Gastrocnemius medialis (tissue), 4 donors: ENCODE measurements around the gene TMPRSS9. TPM values are rescaled to one million over a fixed set of nuclear protein-coding genes. Genes with fewer than 3 reads are reported as not detected.
"Not testable (repeated sequence)": the region's sequence is repeated elsewhere in the genome, so short reads cannot be mapped to it uniquely, and the experiment has no call there.

Experiments
- ATAC-seq, 2 donors: fragments of 150-250 bp; one replicate each; pipeline ENCODE4 v1.9.1; 2016
- DNase-seq, 2 donors: peaks; one replicate each; pipeline ENCODE4 v3.0.0-alpha.2; 2019
- H3K27ac ChIP-seq, 4 donors: fragments of 200-600 bp; sonication (generic); 1 replicate in 1 of 4; 2 replicates in 3 of 4; pipeline ENCODE4 v1.5.1; 2016 to 2018; ENCODE audit warnings: mild to moderate bottlenecking in 2 of 4, moderate library complexity in 1 of 4
- H3K27me3 ChIP-seq, 3 donors: fragments of 200-600 bp; sonication (generic) in 2 of 3; 1 replicate in 1 of 3; 2 replicates in 2 of 3; pipeline versions ENCODE4 v1.5.1 to v1.6.0; 2016 to 2019; ENCODE audit warnings: mild to moderate bottlenecking in 1 of 3, moderate library complexity in 1 of 3
- H3K36me3 ChIP-seq, 2 donors: fragments of 200-600 bp; sonication (generic) in 1 of 2; one replicate each; pipeline ENCODE4 v1.5.1; 2017 to 2018
- H3K4me1 ChIP-seq, 2 donors: fragments of 200-600 bp; sonication (generic) in 1 of 2; one replicate each; pipeline ENCODE4 v1.5.1; 2016 to 2017; ENCODE audit warnings: mild to moderate bottlenecking in 2 of 2
- H3K4me3 ChIP-seq, 4 donors: fragments of 200-600 bp; sonication (generic) in 3 of 4; 1 replicate in 1 of 4; 2 replicates in 3 of 4; pipeline ENCODE4 v1.5.1; 2016 to 2019; ENCODE audit warnings: mild to moderate bottlenecking in 2 of 4
- H3K9me3 ChIP-seq, 3 donors: fragments of 200-600 bp; sonication (generic) in 2 of 3; 1 replicate in 1 of 3; 2 replicates in 2 of 3; pipeline ENCODE4 v1.5.1; 2016 to 2019
- CTCF ChIP-seq, 5 experiments: fragments of 450-650 bp in 3 of 5; fragments of 200-600 bp in 2 of 5; sonication (generic) in 2 of 5; IDR thresholded peaks in 4 of 5; conservative IDR thresholded peaks in 1 of 5; 1 replicate in 4 of 5; 2 replicates in 1 of 5; pipeline ENCODE4 v1.5.1; 2016 to 2019; ENCODE audit warnings: antibody characterized with exemption in 5 of 5, mild to moderate bottlenecking in 3 of 5, moderate library complexity in 3 of 5
- POLR2A ChIP-seq, 2 donors: fragments of 450-650 bp; IDR thresholded peaks; one replicate each; pipeline ENCODE4 v1.6.1; 2017; ENCODE audit warnings: antibody characterized with exemption in 2 of 2, mild to moderate bottlenecking in 2 of 2, moderate library complexity in 2 of 2
- in situ Hi-C, 4 donors: fragments of 200-750 bp; cut with MboI; loops; one replicate each; pipeline versions ENCODE4 v1.15.0 to v1.8.0; 2017; ENCODE audit warnings: low sequenced_read_pairs in 4 of 4
- intact Hi-C: fragments of 100-400 bp; cut with DNase I; formaldehyde crosslinking; loops from one replicate; pipeline ENCODE4 v1.15.1; 2023; ENCODE audit warnings: low total_unique reads
- total RNA-seq, 4 donors: library from RNA; depleted of rRNA; stranded (reverse); fragments of >200 nt; gene quantifications; one replicate each; pipeline versions ENCODE4 v1.1.0 to v1.2.3, GENCODE V29; 2016

Gene TMPRSS9
- total RNA-seq, 4 donors from 2014 or later, result not detected

- H3K27me3 ChIP-seq, result peaks cover 0 to 1% (median 0%) of the 10 kb centered on the region in 3 donors
- intact Hi-C loops, result loop anchor here (5.0 kb wide), 2 partner anchors 122 to 237 kb away; no protein-coding TSS in a partner anchor
- DNase-seq (no peak), ATAC-seq (no peak)
- H3K27ac ChIP-seq, result no peak overlapping the region
- in situ Hi-C loops, result loop anchor here (10.0 to 25.0 kb wide), 2 partner anchors 107 to 240 kb away; partner anchors contain the start of genes PEAK3 (in 4 of the 4) and AP3D1 (in 1 of the 4)
- H3K36me3 ChIP-seq, result no peaks in the 10 kb centered on the region
- H3K9me3 ChIP-seq, result no peaks in the 10 kb centered on the region
- H3K4me1 ChIP-seq, result no peaks in the 10 kb centered on the region
- no peak overlapping the region for H3K4me3 ChIP-seq
- TF ChIP-seq POLR2A (IDR thresholded peaks at IDR 0.05), result no peak
- no peak for TF ChIP-seq CTCF (IDR thresholded peaks at IDR 0.05 in 4 of 5, conservative IDR thresholded peaks at IDR 0.05 in 1 of 5)
Observed at GRCh38 chr19:2394442-2395292, 34.6 kb downstream of the TMPRSS9 start.

- H3K36me3 ChIP-seq, H3K27ac ChIP-seq, H3K4me3 ChIP-seq, H3K4me1 ChIP-seq, DNase-seq, H3K9me3 ChIP-seq, intact Hi-C loops, ATAC-seq, H3K27me3 ChIP-seq: not testable (repeated sequence)
- in situ Hi-C loops, result loop anchor here (10.0 to 25.0 kb wide), 2 partner anchors 108 to 241 kb away; partner anchors contain the start of genes PEAK3 (in 4 of the 4) and AP3D1 (in 1 of the 4)
Observed at GRCh38 chr19:2395293-2395829, 35.3 kb downstream of the TMPRSS9 start.

- in situ Hi-C loops, result loop anchor here (10.0 to 25.0 kb wide), 2 partner anchors 110 to 242 kb away; partner anchors contain the start of genes PEAK3 (in 4 of the 4) and AP3D1 (in 1 of the 4)
- H3K4me1 ChIP-seq, intact Hi-C loops, H3K9me3 ChIP-seq, H3K36me3 ChIP-seq, DNase-seq, ATAC-seq, H3K27me3 ChIP-seq, H3K4me3 ChIP-seq, H3K27ac ChIP-seq: not testable (repeated sequence)
Observed at GRCh38 chr19:2397173-2397572, 37.1 kb downstream of the TMPRSS9 start.

- Histone ChIP-seq H3K27ac (no peak overlapping the region), H3K36me3 (no peaks in the 10 kb centered on the region), H3K9me3 (no peaks in the 10 kb centered on the region), H3K4me3 (no peak overlapping the region), H3K27me3 (no peaks in the 10 kb centered on the region), H3K4me1 (no peaks in the 10 kb centered on the region)
- no peak for DNase-seq
- ATAC-seq, result no peak
- TF ChIP-seq POLR2A (IDR thresholded peaks at IDR 0.05) (no peak), CTCF (IDR thresholded peaks at IDR 0.05 in 4 of 5, conservative IDR thresholded peaks at IDR 0.05 in 1 of 5) (no peak)
- in situ Hi-C loops, result loop anchor here (10.0 to 25.0 kb wide), 2 partner anchors 112 to 244 kb away; partner anchors contain the start of genes PEAK3 (in 4 of the 4) and AP3D1 (in 1 of the 4)
- intact Hi-C loops, result no loop called here
Observed at GRCh38 chr19:2398735-2399305, 38.8 kb downstream of the TMPRSS9 start.

GRCh38 chr19:2399582-2399981 is 39.5 kb downstream of the TMPRSS9 start:
- DNase-seq (no peak), ATAC-seq (no peak)
- in situ Hi-C loops, result loop anchor here (10.0 to 25.0 kb wide), 2 partner anchors 112 to 245 kb away; partner anchors contain the start of genes PEAK3 (in 4 of the 4) and AP3D1 (in 1 of the 4)
- no peak overlapping the region for H3K27ac ChIP-seq
- intact Hi-C loops, result no loop called here
- H3K4me3 ChIP-seq, result no peak overlapping the region
- no peaks in the 10 kb centered on the region for H3K36me3 ChIP-seq
- no peak for TF ChIP-seq POLR2A (IDR thresholded peaks at IDR 0.05)
- TF ChIP-seq CTCF (IDR thresholded peaks at IDR 0.05 in 4 of 5, conservative IDR thresholded peaks at IDR 0.05 in 1 of 5), result no peak
- no peaks in the 10 kb centered on the region for H3K4me1 ChIP-seq
- no peaks in the 10 kb centered on the region for H3K9me3 ChIP-seq
- H3K27me3 ChIP-seq, result no peaks in the 10 kb centered on the region
